OCI-M2 (cell line): ENCODE results near the gene URGCP.

Experiments used
- DNase-seq: peaks from one replicate; lab custom pipeline; 2025; ENCODE audit not compliant: unreplicated experiment; lab: John Stamatoyannopoulos, UW

Gene URGCP

GRCh38 chr7:43876976-43877745 is 29.2 kb downstream of the URGCP start:
- no peak for DNase-seq

GRCh38 chr7:43876241-43876640 is 30.2 kb downstream of the URGCP start:
- DNase-seq = no peak

GRCh38 chr7:43873300-43873699 is 33.1 kb downstream of the URGCP start:
- no peak for DNase-seq

DNA sequence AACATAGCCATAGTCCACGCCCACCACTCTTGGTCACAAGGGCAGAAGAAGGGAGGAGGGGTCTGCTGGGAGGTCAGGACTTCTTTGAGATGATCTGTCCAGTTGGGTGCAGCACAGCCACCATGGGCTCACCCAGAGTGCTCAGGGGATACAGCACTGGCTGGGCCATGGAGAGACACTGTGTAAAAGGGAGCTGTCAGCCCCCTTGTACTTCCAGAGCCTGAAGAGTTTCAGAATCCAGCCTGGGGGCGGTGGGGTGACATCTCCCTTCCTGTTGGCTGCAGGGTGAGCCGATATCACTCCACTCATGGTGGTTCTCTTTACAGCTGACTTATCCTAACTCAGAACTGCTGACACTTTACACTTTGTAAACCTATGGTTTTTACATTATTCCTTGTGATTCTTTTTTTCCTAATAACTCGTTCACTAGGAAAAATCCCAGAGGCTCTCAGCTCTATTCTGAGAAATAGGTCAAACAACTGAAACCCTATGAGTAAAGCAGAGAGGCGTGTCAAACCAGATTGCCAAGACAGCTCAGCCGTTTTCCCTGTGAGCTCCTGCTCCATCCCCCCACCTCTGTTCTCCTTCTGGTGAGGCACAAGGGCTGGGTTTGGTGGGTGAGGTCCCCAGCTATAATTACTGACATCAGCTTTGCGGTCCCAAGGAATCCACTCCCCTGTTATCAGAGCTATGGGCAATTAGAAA is 33.8 kb downstream of the URGCP start:
- DNase-seq = no peak

DNA sequence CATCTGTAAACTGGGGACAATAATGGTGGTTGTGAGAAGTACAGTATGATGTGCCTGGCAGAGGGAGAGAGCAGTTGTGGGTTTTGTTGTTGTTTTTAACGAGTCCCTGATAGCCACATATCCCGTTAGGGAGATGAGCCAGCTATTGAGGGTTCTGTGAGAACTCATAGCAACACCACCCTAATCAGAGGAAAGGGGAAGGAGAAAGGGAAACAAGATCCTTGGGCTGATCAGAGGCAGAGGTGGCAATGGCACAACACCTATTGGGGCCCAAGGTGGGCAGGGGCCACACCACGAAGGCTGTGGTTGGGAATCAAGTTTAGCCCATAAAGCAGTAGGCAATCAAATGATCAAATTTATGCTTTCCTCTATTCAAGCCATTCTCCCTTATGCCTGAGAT is 35.3 kb downstream of the URGCP start:
- no peak for DNase-seq

- DNase-seq = no peak
Measured at GRCh38 chr7:43870316-43870715, 36.1 kb downstream of the URGCP start.

GRCh38 chr7:43869867-43870240 is 36.5 kb downstream of the URGCP start:
- no peak for DNase-seq

GRCh38 chr7:43869006-43869866 is 37.2 kb downstream of the URGCP start, which contains the start of gene MRPS24:
Gene MRPS24 (minus strand): TSS chr7:43869517. CDS start chr7:43869495, 22 bp downstream.
- peak; percentile 46 for DNase-seq

- DNase-seq = no peak
Measured at GRCh38 chr7:43868681-43869005, 37.8 kb downstream of the URGCP start.

- DNase-seq = no peak
Measured at GRCh38 chr7:43868181-43868580, 38.2 kb downstream of the URGCP start.

DNA sequence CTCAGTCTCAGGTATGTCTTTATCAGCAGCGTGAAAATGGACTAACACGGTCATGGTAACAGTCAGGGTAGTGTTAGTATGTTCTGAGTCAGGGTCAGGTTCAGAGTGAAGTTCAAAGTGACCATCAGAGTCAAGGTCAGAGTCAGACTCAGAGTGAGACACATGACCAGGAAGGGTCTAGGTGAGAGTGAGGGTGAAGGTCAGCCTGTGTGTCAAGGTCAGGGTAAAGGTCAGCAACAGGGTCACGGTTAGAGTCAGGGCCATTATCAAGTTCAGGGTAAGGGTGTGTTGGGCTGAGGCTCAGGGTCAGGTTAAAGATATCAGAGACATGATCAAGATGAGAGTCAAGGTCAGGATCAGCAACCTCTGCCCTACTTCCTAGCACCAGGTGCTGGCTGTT is 41.1 kb downstream of the URGCP start:
- DNase-seq = no peak

GRCh38 chr7:43864126-43864525 is 42.3 kb downstream of the URGCP start:
- DNase-seq = no peak

- no peak for DNase-seq
Measured at GRCh38 chr7:43856996-43857395, 49.4 kb downstream of the URGCP start.

DNA sequence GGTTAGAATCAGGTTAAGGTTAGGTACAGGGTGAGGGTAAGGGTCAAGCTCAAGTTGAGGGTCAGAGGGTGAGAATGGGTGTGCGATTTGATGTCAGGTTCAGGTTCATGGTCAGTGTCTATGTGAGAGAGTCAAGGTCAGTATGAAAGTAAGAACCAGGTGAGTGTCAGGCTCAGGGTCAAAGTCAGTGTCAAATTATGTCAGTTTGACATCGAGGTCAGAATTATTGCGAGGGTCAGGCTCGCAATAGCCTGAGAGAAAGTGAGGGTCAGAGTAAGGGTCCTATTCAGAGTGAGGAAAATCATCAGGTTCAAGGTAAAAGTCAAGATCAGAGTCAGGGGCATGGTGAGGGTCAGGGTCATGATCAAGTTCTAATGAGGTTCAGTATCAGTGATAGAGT is 50.1 kb downstream of the URGCP start:
- DNase-seq = no peak

DNA sequence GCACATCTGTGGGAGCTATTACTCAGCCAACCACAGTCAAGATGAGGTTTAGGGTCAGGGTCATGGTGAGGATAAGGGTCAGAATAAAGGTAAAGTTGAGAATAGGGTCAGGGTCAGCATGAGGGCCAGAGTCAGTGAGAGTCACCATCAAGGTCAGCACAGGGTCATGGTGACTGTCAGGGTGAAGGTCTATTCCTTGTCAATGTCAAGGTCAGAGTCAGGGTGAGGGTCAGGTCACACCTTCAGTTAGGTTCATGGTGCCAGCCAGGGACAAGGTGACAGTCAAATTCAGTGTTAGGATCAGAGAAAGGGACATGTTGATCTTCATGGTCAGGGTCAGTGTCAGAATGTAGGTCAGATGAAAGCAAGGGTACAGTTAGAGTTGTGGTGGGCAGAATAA is 51.2 kb downstream of the URGCP start:
- no peak for DNase-seq

DNA sequence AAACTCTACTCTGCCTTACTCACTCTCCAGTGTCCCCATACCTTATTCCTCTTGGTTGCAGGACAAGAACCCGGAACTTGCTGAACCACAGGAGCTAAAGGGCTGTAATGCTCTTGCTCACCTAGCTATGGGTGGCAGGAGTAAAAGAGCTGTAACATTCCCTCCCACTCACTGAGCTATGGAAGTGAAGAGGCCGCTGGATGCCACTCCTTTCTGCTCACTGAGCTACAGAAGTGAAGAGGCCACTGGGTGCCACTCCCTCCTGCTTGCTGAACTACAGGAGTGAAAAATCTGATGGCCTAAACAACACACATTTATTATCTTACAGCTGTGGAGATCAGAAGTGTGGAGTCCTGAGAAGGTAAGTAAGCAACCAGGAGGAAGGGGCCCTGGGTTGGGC is 54.6 kb downstream of the URGCP start:
- no peak for DNase-seq

GRCh38 chr7:43850348-43851116 is 55.9 kb downstream of the URGCP start:
- no peak for DNase-seq

DNA sequence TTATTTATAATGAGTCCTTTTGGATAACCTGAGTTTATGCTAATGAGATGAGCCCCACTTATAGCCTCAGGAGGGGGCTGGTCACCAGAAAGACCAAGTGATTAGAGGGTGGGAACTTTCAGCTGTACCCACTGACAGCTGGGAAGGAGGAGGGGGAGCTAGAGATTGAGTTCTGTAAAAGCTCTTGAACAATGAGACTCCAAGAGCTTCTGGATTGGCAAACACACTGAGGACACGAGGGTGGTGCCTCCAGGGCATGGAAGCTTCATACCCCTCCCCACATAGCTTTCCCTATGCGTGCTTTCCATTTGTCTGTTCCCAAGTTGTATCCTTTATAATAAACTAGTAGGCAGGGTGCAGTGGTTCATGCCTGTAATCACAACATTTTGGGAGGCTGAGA is 57.3 kb downstream of the URGCP start:
- no peak for DNase-seq

DNA sequence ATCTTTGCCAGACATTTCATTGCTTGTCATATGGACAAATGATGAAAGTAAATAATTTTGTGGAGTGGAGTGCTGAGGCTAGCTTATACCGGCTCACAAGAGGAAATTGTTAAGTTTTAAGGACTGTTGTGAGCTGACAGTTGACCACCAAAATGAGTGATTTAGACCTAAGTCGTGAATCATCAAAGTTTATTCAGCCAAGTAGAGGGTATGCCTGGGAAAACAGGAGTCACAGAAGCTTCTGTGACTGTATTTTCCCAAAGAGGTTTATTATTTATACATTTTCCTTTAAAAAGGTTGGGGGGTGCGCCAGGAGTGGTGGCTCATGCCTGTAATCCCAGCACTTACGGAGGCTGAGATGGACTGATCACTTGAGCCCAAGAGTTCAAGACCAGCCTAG is 58.9 kb downstream of the URGCP start:
- DNase-seq = no peak

GRCh38 chr7:43844662-43845061 is 61.7 kb downstream of the URGCP start:
- no peak for DNase-seq

- no peak for DNase-seq
Measured at GRCh38 chr7:43844257-43844656, 62.1 kb downstream of the URGCP start.
